K562 (cell line): Measurements from ENCODE around the gene SEC31A. TPM values are rescaled to one million over a fixed set of nuclear protein-coding genes. Genes with fewer than 3 reads are reported as not detected.
A peak's percentile ranks its signal among the peaks of the same experiment; 100 is the strongest.

Experiments used
- AFF4 ChIP-seq: sonication (generic); formaldehyde crosslinking; IDR thresholded peaks from 2 replicates; pipeline ENCODE4 v1.8.0; 2023; ENCODE audit warnings: mild to moderate bottlenecking, missing genetic modification reagents
- BCOR ChIP-seq: fragments of 450-650 bp; IDR thresholded peaks from 2 replicates; pipeline ENCODE4 v1.6.1; 2016
- CBFA2T2 ChIP-seq: fragments of 450-650 bp; conservative IDR thresholded peaks from 2 replicates; pipeline ENCODE4 v1.6.1; 2017; ENCODE audit warnings: mild to moderate bottlenecking
- CREB3 ChIP-seq: fragments of 450-650 bp; conservative IDR thresholded peaks from 2 replicates; pipeline ENCODE4 v1.6.1; 2016; ENCODE audit warnings: missing genetic modification characterization, low read depth, mild to moderate bottlenecking, missing compliant biosample characterization, moderate library complexity
- DEAF1 ChIP-seq: fragments of 450-650 bp; formaldehyde crosslinking; IDR thresholded peaks from 2 replicates; pipeline ENCODE4 v1.4.0; 2020; ENCODE audit warnings: mild to moderate bottlenecking, moderate library complexity
- ETV1 ChIP-seq: fragments of 450-650 bp; conservative IDR thresholded peaks from 2 replicates; pipeline ENCODE4 v1.6.1; 2016; ENCODE audit warnings: missing genetic modification characterization, control low read depth, low read depth, missing compliant biosample characterization
- FOXK2 ChIP-seq, 2 experiments: fragments of 450-650 bp; IDR thresholded peaks in 1 of 2; conservative IDR thresholded peaks in 1 of 2; 2 replicates each; pipeline ENCODE4 v1.6.1; 2016; ENCODE audit warnings: low read depth in 2 of 2, mild to moderate bottlenecking in 1 of 2
- FOXP1 ChIP-seq: sonication (generic); formaldehyde crosslinking; IDR thresholded peaks from 2 replicates; pipeline ENCODE4 v1.8.0; 2022; ENCODE audit warnings: mild to moderate bottlenecking, missing genetic modification reagents
- MCM2 ChIP-seq: fragments of 450-650 bp; IDR thresholded peaks from 2 replicates; pipeline ENCODE4 v1.6.1; 2017; ENCODE audit warnings: low read depth, mild to moderate bottlenecking
- MTF1 ChIP-seq: fragments of 250-450 bp; sonication (Bioruptor Pico); IDR thresholded peaks from 2 replicates; pipeline ENCODE4 v1.9.0; 2021; ENCODE audit warnings: moderate library complexity, mild to moderate bottlenecking, inconsistent platforms, borderline replicate concordance
- NFXL1 ChIP-seq: fragments of 450-650 bp; formaldehyde crosslinking; IDR thresholded peaks from 2 replicates; pipeline ENCODE4 v1.4.0; 2021; ENCODE audit warnings: mild to moderate bottlenecking
- POLR2G ChIP-seq: fragments of 200-400 bp; formaldehyde crosslinking; IDR thresholded peaks from 2 replicates; pipeline ENCODE4 v1.6.1; 2017; ENCODE audit warnings: low read depth, mild to moderate bottlenecking, antibody characterized with exemption, low read length, moderate library complexity
- SAFB ChIP-seq: fragments of 200-400 bp; formaldehyde crosslinking; IDR thresholded peaks from 2 replicates; pipeline ENCODE4 v1.6.1; 2017; ENCODE audit warnings: low read depth, low read length, borderline replicate concordance
- SLC30A9 ChIP-seq: fragments of 250-450 bp; sonication (Bioruptor Pico); IDR thresholded peaks from 2 replicates; pipeline ENCODE4 v1.8.0; 2022; ENCODE audit warnings: mild to moderate bottlenecking, moderate library complexity
- SMARCA4 ChIP-seq: fragments of 450-650 bp; IDR thresholded peaks from 2 replicates; pipeline ENCODE4 v1.6.1; 2016
- TBL1XR1 ChIP-seq, 2 experiments: IDR thresholded peaks; 2 replicates each; pipeline ENCODE4 v1.6.1; 2012; ENCODE audit warnings: improper control_type of control experiment in 2 of 2, low read length in 2 of 2, mild to moderate bottlenecking in 1 of 2
- ZNF165 ChIP-seq: fragments of 250-450 bp; sonication (Bioruptor Pico); IDR thresholded peaks from 2 replicates; pipeline ENCODE4 v1.4.0; 2020; ENCODE audit warnings: borderline replicate concordance
- ZNF384 ChIP-seq: IDR thresholded peaks from 2 replicates; pipeline ENCODE4 v1.6.1; 2012; ENCODE audit warnings: low read depth, low read length, improper control_type of control experiment
- ZNF639 ChIP-seq, 2 experiments: fragments of 200-800 bp in 1 of 2; sonication (Bioruptor generic) in 1 of 2; sonication (generic) in 1 of 2; formaldehyde crosslinking in 1 of 2; IDR thresholded peaks in 1 of 2; conservative IDR thresholded peaks in 1 of 2; 2 replicates each; pipeline versions ENCODE4 v1.5.0 to v1.6.1; 2016 to 2020; ENCODE audit warnings: missing compliant biosample characterization in 1 of 2, missing genetic modification characterization in 1 of 2, missing genetic modification reagents in 1 of 2
- ZNF76 ChIP-seq: fragments of 250-450 bp; sonication (Bioruptor Pico); IDR thresholded peaks from 2 replicates; pipeline ENCODE4 v1.4.0; 2020; ENCODE audit warnings: mild to moderate bottlenecking, moderate library complexity, borderline replicate concordance
- polyA plus RNA-seq, 8 experiments: library from polyadenylated mRNA; depleted of rRNA in 4 of 8; stranded (reverse) in 5 of 8; unstranded in 3 of 8; fragments of >200 nt; fragmentation: Nextera tagmentation in 2 of 8; fragmentation: Illumina TruSeq in 1 of 8; extraction: Ambion mirVana in 2 of 8; extraction: Trizol in 1 of 8; gene quantifications; 2 replicates each; pipeline versions ENCODE4 v1.2.1 to v1.2.3, GENCODE V29; 2011 to 2014; ENCODE audit warnings: inconsistent platforms in 1 of 8, missing spikeins in 1 of 8
- total RNA-seq, 7 experiments: library from RNA; depleted of rRNA in 6 of 7; stranded (reverse); fragments of >200 nt in 6 of 7; fragmentation: Illumina TruSeq in 2 of 7; extraction: Trizol in 2 of 7; gene quantifications; 2 replicates each; pipeline versions ENCODE4 v1.2.1 to v1.2.3, GENCODE V29; 2011 to 2021; ENCODE audit warnings: low replicate concordance in 1 of 7

Gene SEC31A
- total and polyA plus RNA-seq, 9 of the 15 experiments (the other 6 are each of a cell fraction or from before 2014, with no cell fraction given): 78.9 to 241 (median 173) TPM

GRCh38 chr4:82890901-82891706 is at the start of gene SEC31A (continued):
- TF ChIP-seq ETV1 (tag) (peak; percentile 68; the same call in 1 of the 2 replicates), MCM2 (no peak), MTF1 (CRISPR knock-in tag) (no peak), BCOR (no peak), NFXL1 (CRISPR knock-in tag) (no peak), CBFA2T2 (no peak), SLC30A9 (no peak), SAFB (peak; percentile 61), CREB3 (tag) (no peak), DEAF1 (no peak; the same call in 1 of the 2 replicates), ZNF165 (CRISPR knock-in tag) (no peak), SMARCA4 (no peak), ZNF639 (CRISPR knock-in tag; conservative IDR thresholded peaks at IDR 0.05 in 1 of 2, IDR thresholded peaks at IDR 0.05 in 1 of 2) (peak in 1 of 2 experiments; percentile 82; a peak in 2 of 4 replicates), ZNF76 (CRISPR knock-in tag) (no peak), POLR2G (peak; percentile 98), TBL1XR1 (IDR thresholded peaks at IDR 0.05; ENCODE audit: low read length in 2 of 2) (peak; percentile 34 to 49; a peak in 2 of 4 replicates), ZNF384 (no peak), AFF4 (CRISPR knock-in tag) (peak; percentile 91; the same call in 1 of the 2 replicates), FOXK2 (conservative IDR thresholded peaks at IDR 0.05 in 1 of 2, IDR thresholded peaks at IDR 0.05 in 1 of 2; ENCODE audit: low read depth in 2 of 2) (peak; percentile 72 to 77), FOXP1 (CRISPR knock-in tag) (no peak)
